Keratinocyte (primary cell): ENCODE measurements around the gene EPB41L4B. TPM values are rescaled to one million over a fixed set of nuclear protein-coding genes. Genes with fewer than 3 reads are reported as not detected.

Experiments used
- DNase-seq: peaks from one replicate; pipeline ENCODE4 v3.0.0-alpha.2; 2011; ENCODE audit warnings: low read depth, missing footprints, low spot score
- FAIRE-seq: peaks from 2 replicates; lab custom pipeline; 2011; peaks lifted over from hg19 to GRCh38; lab: Jason Lieb, UNC
- H2AFZ ChIP-seq: 2 replicates; pipeline ENCODE4 v1.6.0; 2012; ENCODE audit warnings: low read length, control low read depth, inconsistent platforms; ENCODE audit not compliant: control insufficient read depth
- H3K27ac ChIP-seq: 2 replicates; pipeline ENCODE4 v1.5.1; 2011; ENCODE audit warnings: low read length; ENCODE audit not compliant: control insufficient read depth, insufficient read depth
- H3K27me3 ChIP-seq: 3 replicates; pipeline ENCODE4 v1.6.0; 2011; ENCODE audit warnings: low read length; ENCODE audit not compliant: control insufficient read depth, insufficient read depth; ENCODE audit errors: extremely low read depth
- H3K36me3 ChIP-seq, 2 experiments: 2 replicates in 1 of 2; 3 replicates in 1 of 2; pipeline ENCODE4 v1.5.1; 2011; ENCODE audit warnings: low read length in 2 of 2, mild to moderate bottlenecking in 1 of 2; ENCODE audit not compliant: control insufficient read depth in 2 of 2, insufficient read depth in 2 of 2; ENCODE audit errors: extremely low read depth in 1 of 2
- H3K4me1 ChIP-seq: 3 replicates; pipeline ENCODE4 v1.5.1; 2011; ENCODE audit warnings: low read length; ENCODE audit not compliant: control insufficient read depth, insufficient read depth; ENCODE audit errors: extremely low read depth
- H3K4me2 ChIP-seq: 3 replicates; pipeline ENCODE4 v1.6.0; 2011; ENCODE audit warnings: low read depth, low read length; ENCODE audit not compliant: control insufficient read depth, insufficient read depth; ENCODE audit errors: extremely low read depth
- H3K4me3 ChIP-seq, 3 experiments: fragments of 200-600 bp in 1 of 3; sonication (generic) in 1 of 3; 2 replicates in 2 of 3; 3 replicates in 1 of 3; pipeline ENCODE4 v1.5.1; 2011 to 2016; ENCODE audit warnings: low read length in 3 of 3, mild to moderate bottlenecking in 3 of 3, control low read depth in 2 of 3, inconsistent platforms in 1 of 3, low read depth in 1 of 3, mixed read lengths in 1 of 3, mixed run types in 1 of 3, moderate library complexity in 1 of 3; ENCODE audit not compliant: control insufficient read depth in 2 of 3, insufficient read depth in 2 of 3; ENCODE audit errors: extremely low read depth in 1 of 3
- H3K79me2 ChIP-seq: 2 replicates; pipeline ENCODE4 v1.6.0; 2012; ENCODE audit warnings: low read length; ENCODE audit not compliant: control insufficient read depth, insufficient read depth
- H3K9ac ChIP-seq: 3 replicates; pipeline ENCODE4 v1.6.0; 2011; ENCODE audit warnings: low read length; ENCODE audit not compliant: control insufficient read depth, insufficient read depth; ENCODE audit errors: extremely low read depth
- H3K9me1 ChIP-seq: 3 replicates; pipeline ENCODE4 v1.6.0; 2011; ENCODE audit warnings: low read length; ENCODE audit not compliant: control insufficient read depth, insufficient read depth; ENCODE audit errors: extremely low read depth
- H3K9me3 ChIP-seq: 2 replicates; pipeline ENCODE4 v1.5.1; 2012; ENCODE audit warnings: low read depth, low read length; ENCODE audit not compliant: control insufficient read depth
- H4K20me1 ChIP-seq: 3 replicates; pipeline ENCODE4 v1.6.0; 2011; ENCODE audit warnings: low read length; ENCODE audit not compliant: control insufficient read depth, insufficient read depth; ENCODE audit errors: extremely low read depth
- CTCF ChIP-seq, 3 experiments: IDR thresholded peaks in 1 of 3; conservative IDR thresholded peaks in 1 of 3; optimal IDR thresholded peaks in 1 of 3; 2 replicates in 2 of 3; 3 replicates in 1 of 3; pipeline versions ENCODE3 to v1.5.1; 2011; ENCODE audit warnings: low read length in 3 of 3, mild to moderate bottlenecking in 3 of 3, moderate library complexity in 2 of 3, control low read depth in 1 of 3, inconsistent platforms in 1 of 3; ENCODE audit not compliant: insufficient read depth in 2 of 3; ENCODE audit errors: extremely low read depth in 1 of 3
- EZH2 ChIP-seq: IDR thresholded peaks from one replicate; pipeline ENCODE4 v1.6.1; 2012; ENCODE audit warnings: inconsistent platforms, mild to moderate bottlenecking, low read length, moderate library complexity
- dilution Hi-C: fragments of 300-500 bp; cut with MboI; formaldehyde crosslinking; loops from one replicate; pipeline ENCODE4 v1.7.0; 2020; ENCODE audit warnings: low sequenced_read_pairs; ENCODE audit not compliant: extremely low pct_ligation_motif_present
- polyA plus RNA-seq, 5 experiments: library from polyadenylated mRNA; depleted of rRNA in 3 of 5; stranded (reverse) in 3 of 5; stranded (forward) in 1 of 5; unstranded in 1 of 5; fragments of >200 nt; gene quantifications; 1 replicate in 1 of 5; 2 replicates in 3 of 5; 3 replicates in 1 of 5; pipeline versions ENCODE4 v1.2.1 to v1.2.3, GENCODE V29; 2011 to 2012; ENCODE audit warnings: missing spikeins in 2 of 5, low read depth in 1 of 5, low replicate concordance in 1 of 5

EPB41L4B gene
- polyA plus RNA-seq, 1 donor (not counting 4 experiments of a cell fraction or from before 2014, with no cell fraction given) = 13.7 TPM

- Histone ChIP-seq H3K4me2 (no peak overlapping the region), H3K27me3 (peaks cover 4% of the 10 kb centered on the region), H4K20me1 (no peaks in the 10 kb centered on the region), H3K36me3 (no peaks in the 10 kb centered on the region), H3K79me2 (no peaks in the 10 kb centered on the region), H3K4me1 (no peaks in the 10 kb centered on the region), H3K9ac (no peak overlapping the region), H2AFZ (no peak overlapping the region), H3K9me3 (no peaks in the 10 kb centered on the region), H3K27ac (no peak overlapping the region), H3K9me1 (no peaks in the 10 kb centered on the region), H3K4me3 (no peak overlapping the region)
- FAIRE-seq = no peak
- no peak for DNase-seq
- TF ChIP-seq CTCF (optimal IDR thresholded peaks at IDR 0.05 in 1 of 3, IDR thresholded peaks at IDR 0.05 in 1 of 3, conservative IDR thresholded peaks at IDR 0.05 in 1 of 3; ENCODE audit: extremely low read depth in 1 of 3, insufficient read depth in 2 of 3, low read length in 3 of 3) (no peak), EZH2 (no peak)
- dilution Hi-C loops = no loop called here
Measured at GRCh38 chr9:109355564-109356297, 34.9 kb upstream of the EPB41L4B start.

DNA sequence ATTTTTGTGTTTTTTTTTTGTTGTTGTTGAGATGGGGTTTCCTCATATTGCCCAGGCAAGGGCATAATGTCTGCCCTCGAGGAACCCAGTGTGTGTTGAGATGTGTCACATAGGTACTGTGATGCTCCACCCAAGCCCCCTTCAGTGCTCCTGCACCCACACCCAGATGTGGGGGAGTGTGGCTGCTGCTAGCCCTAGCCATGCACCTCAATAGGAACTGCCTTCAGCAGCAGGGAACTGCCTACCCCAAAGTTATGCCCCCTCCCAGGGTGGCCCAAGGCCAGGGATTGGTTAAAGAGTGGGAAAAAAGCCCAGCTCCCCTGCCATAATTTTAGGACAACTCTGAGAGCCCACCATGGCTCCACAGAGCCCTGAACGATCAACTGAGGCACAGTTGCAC is 33.3 kb upstream of the EPB41L4B start:
- Histone ChIP-seq H3K4me3 (no peak overlapping the region), H3K9ac (no peak overlapping the region), H3K27ac (no peak overlapping the region), H3K36me3 (no peaks in the 10 kb centered on the region), H3K27me3 (peaks cover 4% of the 10 kb centered on the region), H3K4me2 (no peak overlapping the region), H3K79me2 (no peaks in the 10 kb centered on the region), H3K9me3 (no peaks in the 10 kb centered on the region), H3K4me1 (no peaks in the 10 kb centered on the region), H2AFZ (no peak overlapping the region), H3K9me1 (no peaks in the 10 kb centered on the region), H4K20me1 (no peaks in the 10 kb centered on the region)
- DNase-seq = no peak
- FAIRE-seq = no peak
- dilution Hi-C loops = no loop called here
- no peak for TF ChIP-seq EZH2
- TF ChIP-seq CTCF (optimal IDR thresholded peaks at IDR 0.05 in 1 of 3, IDR thresholded peaks at IDR 0.05 in 1 of 3, conservative IDR thresholded peaks at IDR 0.05 in 1 of 3; ENCODE audit: extremely low read depth in 1 of 3, insufficient read depth in 2 of 3, low read length in 3 of 3) = no peak
